H9 (cell line): ENCODE results near the gene TMCO6. TPM values are rescaled to one million over a fixed set of nuclear protein-coding genes. Genes with fewer than 3 reads are reported as not detected.

Experiments
- DNase-seq: peaks from one replicate; pipeline ENCODE4 v3.0.0-alpha.2; 2017
- H2AFZ ChIP-seq: one replicate; pipeline ENCODE4 v1.6.1; 2013; ENCODE audit warnings: mild to moderate bottlenecking, low read length, control low read depth, moderate library complexity
- H2AK5ac ChIP-seq: 2 replicates; pipeline ENCODE4 v1.6.1; 2013; ENCODE audit warnings: low read length, control low read depth, mixed read lengths; ENCODE audit not compliant: insufficient read length
- H2BK120ac ChIP-seq: one replicate; pipeline ENCODE4 v1.6.1; 2013; ENCODE audit warnings: low read depth, mild to moderate bottlenecking, low read length, control low read depth, inconsistent platforms; ENCODE audit not compliant: poor library complexity, severe bottlenecking
- H2BK12ac ChIP-seq: 2 replicates; pipeline ENCODE4 v1.6.1; 2013; ENCODE audit warnings: low read length, control low read depth, mixed read lengths, low read depth; ENCODE audit not compliant: insufficient read length
- H2BK15ac ChIP-seq: 2 replicates; pipeline ENCODE4 v1.6.1; 2013; ENCODE audit warnings: low read depth, low read length, control low read depth
- H2BK20ac ChIP-seq: one replicate; pipeline ENCODE4 v1.6.1; 2013; ENCODE audit warnings: low read depth, mild to moderate bottlenecking, low read length, control low read depth, inconsistent platforms; ENCODE audit not compliant: poor library complexity, severe bottlenecking
- H2BK5ac ChIP-seq: 2 replicates; pipeline ENCODE4 v1.6.1; 2013; ENCODE audit warnings: low read length, control low read depth, mixed read lengths; ENCODE audit not compliant: insufficient read length
- H3K14ac ChIP-seq: 2 replicates; pipeline ENCODE4 v1.6.1; 2013; ENCODE audit warnings: low read length, control low read depth; ENCODE audit not compliant: insufficient read depth
- H3K18ac ChIP-seq: 2 replicates; pipeline ENCODE4 v1.6.1; 2013; ENCODE audit warnings: low read depth, mild to moderate bottlenecking, mixed read lengths, low read length, control low read depth; ENCODE audit not compliant: insufficient read length
- H3K23ac ChIP-seq: 2 replicates; pipeline ENCODE4 v1.6.1; 2013; ENCODE audit warnings: low read length, control low read depth, mixed read lengths, low read depth; ENCODE audit not compliant: insufficient read length
- H3K23me2 ChIP-seq: 2 replicates; pipeline ENCODE4 v1.6.1; 2013; ENCODE audit warnings: low read depth, mild to moderate bottlenecking, mixed read lengths, low read length, control low read depth; ENCODE audit not compliant: insufficient read length, poor library complexity, severe bottlenecking
- H3K27ac ChIP-seq: 2 replicates; pipeline ENCODE4 v1.5.1; 2013; ENCODE audit warnings: low read length, control low read depth, mixed read lengths, low read depth; ENCODE audit not compliant: insufficient read length
- H3K27me3 ChIP-seq: 2 replicates; pipeline ENCODE4 v1.6.1; 2013; ENCODE audit warnings: low read length, control low read depth, inconsistent platforms; ENCODE audit not compliant: insufficient read depth
- H3K4ac ChIP-seq: 2 replicates; pipeline ENCODE4 v1.6.1; 2013; ENCODE audit warnings: low read depth, mild to moderate bottlenecking, control low read depth, inconsistent platforms, low read length, moderate library complexity
- H3K4me1 ChIP-seq: 2 replicates; pipeline ENCODE4 v1.6.1; 2013; ENCODE audit warnings: low read length, control low read depth, inconsistent platforms; ENCODE audit not compliant: insufficient read depth
- H3K4me2 ChIP-seq: 2 replicates; pipeline ENCODE4 v1.6.1; 2013; ENCODE audit warnings: low read length, control low read depth, mixed read lengths; ENCODE audit not compliant: insufficient read length, insufficient read depth
- H3K56ac ChIP-seq: 2 replicates; pipeline ENCODE4 v1.6.1; 2013; ENCODE audit warnings: low read depth, mild to moderate bottlenecking, mixed read lengths, low read length, control low read depth; ENCODE audit not compliant: insufficient read length
- H3K79me1 ChIP-seq: 2 replicates; pipeline ENCODE4 v1.6.1; 2013; ENCODE audit warnings: low read depth, mild to moderate bottlenecking, moderate library complexity, low read length, control low read depth, inconsistent platforms; ENCODE audit not compliant: insufficient read depth, poor library complexity, severe bottlenecking
- H3K79me2 ChIP-seq: 2 replicates; pipeline ENCODE4 v1.6.1; 2013; ENCODE audit warnings: low read length, control low read depth, inconsistent platforms; ENCODE audit not compliant: insufficient read depth
- H3K9ac ChIP-seq: 2 replicates; pipeline ENCODE4 v1.6.1; 2013; ENCODE audit warnings: low read length, control low read depth, mixed read lengths; ENCODE audit not compliant: insufficient read length; ENCODE audit errors: extremely low read depth
- H3K9me3 ChIP-seq: one replicate; pipeline ENCODE4 v1.6.1; 2013; ENCODE audit warnings: low read depth, low read length, inconsistent platforms; ENCODE audit not compliant: control insufficient read depth
- H3T11ph ChIP-seq: one replicate; pipeline ENCODE4 v1.6.1; 2013; ENCODE audit warnings: mild to moderate bottlenecking, low read length, control low read depth, inconsistent platforms
- H4K20me1 ChIP-seq: one replicate; pipeline ENCODE4 v1.6.1; 2013; ENCODE audit not compliant: control insufficient read depth, insufficient read length, insufficient read depth
- H4K5ac ChIP-seq: 2 replicates; pipeline ENCODE4 v1.6.1; 2013; ENCODE audit warnings: low read depth, mild to moderate bottlenecking, mixed read lengths, low read length, control low read depth; ENCODE audit not compliant: insufficient read length
- H4K8ac ChIP-seq: replicated peaks from 2 replicates; pipeline ENCODE4 v1.6.1; 2013; ENCODE audit warnings: low read length, control low read depth, mixed read lengths, low read depth; ENCODE audit not compliant: insufficient read length
- H4K91ac ChIP-seq: 2 replicates; pipeline ENCODE4 v1.6.1; 2013; ENCODE audit warnings: low read depth, mild to moderate bottlenecking, moderate library complexity, mixed read lengths, low read length, control low read depth; ENCODE audit not compliant: insufficient read length
- H3K27ac Mint-ChIP-seq, 3 experiments: 2 replicates in 2 of 3; 3 replicates in 1 of 3; pipeline ENCODE4 v1.8.0; 2020 to 2021; ENCODE audit warnings: mixed read lengths in 3 of 3, mild to moderate bottlenecking in 1 of 3, moderate library complexity in 1 of 3
- H3K27me3 Mint-ChIP-seq: 2 replicates; pipeline ENCODE4 v1.8.0; 2021; ENCODE audit warnings: low read depth, mild to moderate bottlenecking, moderate library complexity, mixed read lengths
- H3K36me3 Mint-ChIP-seq, 3 experiments: 2 replicates in 2 of 3; 3 replicates in 1 of 3; pipeline ENCODE4 v1.8.0; 2020 to 2021; ENCODE audit warnings: low read depth in 3 of 3, mixed read lengths in 3 of 3; ENCODE audit not compliant: insufficient read depth in 1 of 3
- H3K4me1 Mint-ChIP-seq, 2 experiments: 2 replicates each; pipeline ENCODE4 v1.8.0; 2020; ENCODE audit warnings: mixed read lengths in 2 of 2
- H3K4me3 Mint-ChIP-seq, 2 experiments: 2 replicates in 1 of 2; 3 replicates in 1 of 2; pipeline ENCODE4 v1.8.0; 2020 to 2021; ENCODE audit warnings: mild to moderate bottlenecking in 2 of 2, mixed read lengths in 2 of 2, moderate library complexity in 1 of 2
- H3K9me3 Mint-ChIP-seq, 2 experiments: 2 replicates in 1 of 2; 3 replicates in 1 of 2; pipeline ENCODE4 v1.8.0; 2020; ENCODE audit warnings: mild to moderate bottlenecking in 2 of 2, mixed read lengths in 2 of 2, moderate library complexity in 1 of 2
- WGBS: extraction: QIAGEN DNeasy Blood & Tissue Kit; methylation state at CpG from one replicate; pipeline ENCODE4 v1.1.7; 2013; ENCODE audit warnings: missing lambda C conversion rate, low lambda C conversion rate, mixed read lengths; ENCODE audit not compliant: insufficient read length; ENCODE audit errors: extremely low coverage; 5-methylcytosine and 5-hydroxymethylcytosine counted together
- total RNA-seq: library from RNA; stranded (reverse); gene quantifications from 2 replicates; pipeline ENCODE4 v1.2.1, GENCODE V29; 2021
- TF ChIP-seq, protein P1 (sequence below): fragments of 200-600 bp; sonication (generic); conservative IDR thresholded peaks from 3 replicates; pipeline ENCODE4 v1.8.0; 2021; ENCODE audit warnings: antibody characterized with exemption, mild to moderate bottlenecking

Gene TMCO6
- total RNA-seq, 1 experiment from 2014 or later: 39.3 TPM

DNA sequence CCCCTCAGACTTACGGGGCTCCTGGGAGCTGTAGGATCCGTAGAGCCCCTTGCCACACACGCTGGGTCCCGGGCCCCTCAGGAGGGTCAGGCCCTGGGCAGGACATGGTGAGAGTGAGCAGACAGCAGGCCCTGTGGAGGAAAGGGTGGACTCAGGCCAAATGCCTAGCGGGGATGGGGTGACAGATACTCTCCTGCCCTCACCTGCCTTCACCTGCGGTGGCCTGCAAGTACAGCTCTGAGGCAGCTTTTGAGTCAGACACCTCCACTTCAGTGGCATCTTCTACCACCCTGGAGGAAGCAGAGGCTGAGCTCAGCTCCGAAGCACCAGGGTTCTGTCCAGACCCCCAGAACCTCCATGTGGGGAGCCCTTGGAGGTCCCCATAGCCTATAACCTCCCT, 48.4 kb upstream of the TMCO6 start:
- Histone ChIP-seq H3T11ph (no peak overlapping the region), H2BK5ac (no peak overlapping the region), H3K56ac (no peak overlapping the region), H3K9ac (no peak overlapping the region), H3K23me2 (no peaks in the 10 kb centered on the region), H2BK15ac (no peak overlapping the region), H3K9me3 (no peaks in the 10 kb centered on the region), H3K27ac (no peak overlapping the region), H3K14ac (no peak overlapping the region), H2AFZ (no peak overlapping the region), H2AK5ac (no peak overlapping the region), H3K79me2 (no peaks in the 10 kb centered on the region), H4K20me1 (no peaks in the 10 kb centered on the region), H4K8ac (no peak overlapping the region), H2BK120ac (no peak overlapping the region), H2BK12ac (no peak overlapping the region), H4K5ac (no peak overlapping the region), H3K79me1 (no peaks in the 10 kb centered on the region), H2BK20ac (no peak overlapping the region), H4K91ac (no peak overlapping the region), H3K4ac (no peak overlapping the region), H3K4me2 (no peak overlapping the region), H3K27me3 (no peaks in the 10 kb centered on the region), H3K4me1 (no peaks in the 10 kb centered on the region), H3K18ac (no peak overlapping the region), H3K23ac (no peak overlapping the region)
- H3K27me3 Mint-ChIP-seq: peaks cover 2% of the 10 kb centered on the region
- H3K36me3 Mint-ChIP-seq: no peaks in the 10 kb centered on the region
- H3K9me3 Mint-ChIP-seq: no peaks in the 10 kb centered on the region; a peak in 2 of 5 replicates
- H3K4me3 Mint-ChIP-seq: no peak overlapping the region
- TF ChIP-seq, protein P1, sequence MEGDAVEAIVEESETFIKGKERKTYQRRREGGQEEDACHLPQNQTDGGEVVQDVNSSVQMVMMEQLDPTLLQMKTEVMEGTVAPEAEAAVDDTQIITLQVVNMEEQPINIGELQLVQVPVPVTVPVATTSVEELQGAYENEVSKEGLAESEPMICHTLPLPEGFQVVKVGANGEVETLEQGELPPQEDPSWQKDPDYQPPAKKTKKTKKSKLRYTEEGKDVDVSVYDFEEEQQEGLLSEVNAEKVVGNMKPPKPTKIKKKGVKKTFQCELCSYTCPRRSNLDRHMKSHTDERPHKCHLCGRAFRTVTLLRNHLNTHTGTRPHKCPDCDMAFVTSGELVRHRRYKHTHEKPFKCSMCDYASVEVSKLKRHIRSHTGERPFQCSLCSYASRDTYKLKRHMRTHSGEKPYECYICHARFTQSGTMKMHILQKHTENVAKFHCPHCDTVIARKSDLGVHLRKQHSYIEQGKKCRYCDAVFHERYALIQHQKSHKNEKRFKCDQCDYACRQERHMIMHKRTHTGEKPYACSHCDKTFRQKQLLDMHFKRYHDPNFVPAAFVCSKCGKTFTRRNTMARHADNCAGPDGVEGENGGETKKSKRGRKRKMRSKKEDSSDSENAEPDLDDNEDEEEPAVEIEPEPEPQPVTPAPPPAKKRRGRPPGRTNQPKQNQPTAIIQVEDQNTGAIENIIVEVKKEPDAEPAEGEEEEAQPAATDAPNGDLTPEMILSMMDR: no peak
- H3K4me1 Mint-ChIP-seq: peaks cover 5 to 6% of the 10 kb centered on the region in 2 experiments
- DNase-seq: no peak
- WGBS: no CpG with 5 or more reads among the region's 7 CpGs
- no peak overlapping the region for H3K27ac Mint-ChIP-seq
